Activated naive CD4-positive, alpha-beta T cell (primary cell): ENCODE measurements around the gene FNDC3B.

Source experiments
- DNase-seq, 4 experiments: peaks; one replicate each; lab custom pipeline; 2025; lab: John Stamatoyannopoulos, UW

The FNDC3B gene

GRCh38 chr3:172136330-172136729 is 97.0 kb downstream of the FNDC3B start:
- no peak for DNase-seq

GRCh38 chr3:172137287-172138192 is 98.2 kb downstream of the FNDC3B start:
- no peak for DNase-seq

- DNase-seq: no peak
These were observed 98.8 kb downstream of the FNDC3B start for GRCh38 chr3:172138193-172138537.

- no peak for DNase-seq
These were observed 99.6 kb downstream of the FNDC3B start for GRCh38 chr3:172138792-172139507.

GRCh38 chr3:172139528-172140276 is 100.3 kb downstream of the FNDC3B start:
- DNase-seq: no peak

GRCh38 chr3:172140499-172141391 is 101.4 kb downstream of the FNDC3B start:
- DNase-seq: no peak

- DNase-seq: no peak
These were observed 102.9 kb downstream of the FNDC3B start for GRCh38 chr3:172142051-172142863.

- no peak for DNase-seq
These were observed 103.6 kb downstream of the FNDC3B start for GRCh38 chr3:172142864-172143451.

GRCh38 chr3:172143739-172144497 is 104.5 kb downstream of the FNDC3B start:
- no peak for DNase-seq

GRCh38 chr3:172144601-172145000 is 105.2 kb downstream of the FNDC3B start:
- DNase-seq: no peak

- DNase-seq: no peak
These were observed 105.8 kb downstream of the FNDC3B start for GRCh38 chr3:172145031-172145686.

GRCh38 chr3:172146349-172146748 is 107.0 kb downstream of the FNDC3B start:
- DNase-seq: no peak

- no peak for DNase-seq
These were observed 107.9 kb downstream of the FNDC3B start for GRCh38 chr3:172147113-172147818.

GRCh38 chr3:172148241-172148640 is 108.9 kb downstream of the FNDC3B start:
- no peak for DNase-seq

- DNase-seq: no peak
These were observed 109.6 kb downstream of the FNDC3B start for GRCh38 chr3:172148702-172149565.

GRCh38 chr3:172150268-172150667 is 110.9 kb downstream of the FNDC3B start:
- no peak for DNase-seq

- no peak for DNase-seq
These were observed 111.7 kb downstream of the FNDC3B start for GRCh38 chr3:172150913-172151650.
